Measurements from ENCODE around the gene ST14. TPM values are rescaled to one million over a fixed set of nuclear protein-coding genes. Genes with fewer than 3 reads are reported as not detected.

ST14 gene
- total RNA-seq, 2 donors from 2014 or later: 17.5 to 21.7 TPM

- H3K27ac Mint-ChIP-seq: no peak overlapping the region
- no peak overlapping the region for H3K4me3 Mint-ChIP-seq
- peaks cover 3% of the 10 kb centered on the region for H3K27me3 Mint-ChIP-seq (ENCODE audit: insufficient read depth)
- no peaks in the 10 kb centered on the region for H3K9me3 ChIP-seq (ENCODE audit: control insufficient read depth, low read length)
- DNase-seq: peak; percentile 31
- H3K9me3 Mint-ChIP-seq: no peaks in the 10 kb centered on the region
- H3K36me3 ChIP-seq (ENCODE audit: control insufficient read depth, insufficient read depth, low read length): no peaks in the 10 kb centered on the region
- no peak overlapping the region for H3K9ac ChIP-seq (ENCODE audit: extremely low read depth, low read length, poor library complexity, severe bottlenecking)
- 95 to 100% methylated on average over 3 to 6 of the region's 6 CpGs for WGBS, 2 experiments (ENCODE audit: insufficient coverage in 1 of 2, insufficient read length in 1 of 2)
- H3K27me3 ChIP-seq (ENCODE audit: control insufficient read depth, insufficient read depth, low read length, poor library complexity, severe bottlenecking): no peaks in the 10 kb centered on the region
- no peaks in the 10 kb centered on the region for H3K4me1 Mint-ChIP-seq
- no peak overlapping the region for H3K4me3 ChIP-seq (ENCODE audit: low read length)
- TF ChIP-seq CTCF (conservative IDR thresholded peaks at IDR 0.05): no peak
- H3K27ac ChIP-seq (ENCODE audit: low read depth, low read length): no peak overlapping the region
- no peaks in the 10 kb centered on the region for H3K4me1 ChIP-seq (ENCODE audit: control insufficient read depth, insufficient read depth, low read length)
- H3K36me3 Mint-ChIP-seq (ENCODE audit: low read depth): no peaks in the 10 kb centered on the region
Observed at GRCh38 chr11:130214861-130215530, 55.4 kb downstream of the ST14 start.

GRCh38 chr11:130215531-130216220 is 56.1 kb downstream of the ST14 start:
- no peak overlapping the region for H3K4me3 Mint-ChIP-seq
- no peak overlapping the region for H3K9ac ChIP-seq (ENCODE audit: extremely low read depth, low read length, poor library complexity, severe bottlenecking)
- no peak for TF ChIP-seq CTCF (conservative IDR thresholded peaks at IDR 0.05)
- H3K4me1 ChIP-seq (ENCODE audit: control insufficient read depth, insufficient read depth, low read length): no peaks in the 10 kb centered on the region
- no peaks in the 10 kb centered on the region for H3K27me3 ChIP-seq (ENCODE audit: control insufficient read depth, insufficient read depth, low read length, poor library complexity, severe bottlenecking)
- no peak overlapping the region for H3K4me3 ChIP-seq (ENCODE audit: low read length)
- H3K4me1 Mint-ChIP-seq: no peaks in the 10 kb centered on the region
- H3K9me3 ChIP-seq (ENCODE audit: control insufficient read depth, low read length): no peaks in the 10 kb centered on the region
- peaks cover 3% of the 10 kb centered on the region for H3K27me3 Mint-ChIP-seq (ENCODE audit: insufficient read depth)
- no peaks in the 10 kb centered on the region for H3K36me3 ChIP-seq (ENCODE audit: control insufficient read depth, insufficient read depth, low read length)
- no peaks in the 10 kb centered on the region for H3K9me3 Mint-ChIP-seq
- H3K27ac Mint-ChIP-seq: no peak overlapping the region
- no peak overlapping the region for H3K27ac ChIP-seq (ENCODE audit: low read depth, low read length)
- no peaks in the 10 kb centered on the region for H3K36me3 Mint-ChIP-seq (ENCODE audit: low read depth)
- 92 to 93% methylated on average over 9 to 13 of the region's 13 CpGs for WGBS, 2 experiments (ENCODE audit: insufficient coverage in 1 of 2, insufficient read length in 1 of 2)
- DNase-seq: peak; percentile 37

- H3K9me3 ChIP-seq (ENCODE audit: control insufficient read depth, low read length): no peaks in the 10 kb centered on the region
- H3K27ac ChIP-seq (ENCODE audit: low read depth, low read length): no peak overlapping the region
- DNase-seq: no peak
- Mint-ChIP-seq H3K4me1 (no peaks in the 10 kb centered on the region), H3K27ac (no peak overlapping the region), H3K9me3 (no peaks in the 10 kb centered on the region), H3K36me3 (ENCODE audit: low read depth) (no peaks in the 10 kb centered on the region), H3K4me3 (no peak overlapping the region), H3K27me3 (ENCODE audit: insufficient read depth) (peaks cover 3% of the 10 kb centered on the region)
- no peak overlapping the region for H3K4me3 ChIP-seq (ENCODE audit: low read length)
- WGBS, 2 experiments (ENCODE audit: insufficient coverage in 1 of 2, insufficient read length in 1 of 2): 92% methylated on average over 4 of the region's 4 CpGs; no CpG with 5 or more reads in 1 of the 2 experiments
- no peaks in the 10 kb centered on the region for H3K36me3 ChIP-seq (ENCODE audit: control insufficient read depth, insufficient read depth, low read length)
- no peaks in the 10 kb centered on the region for H3K4me1 ChIP-seq (ENCODE audit: control insufficient read depth, insufficient read depth, low read length)
- no peak overlapping the region for H3K9ac ChIP-seq (ENCODE audit: extremely low read depth, low read length, poor library complexity, severe bottlenecking)
- TF ChIP-seq CTCF (conservative IDR thresholded peaks at IDR 0.05): no peak
- H3K27me3 ChIP-seq (ENCODE audit: control insufficient read depth, insufficient read depth, low read length, poor library complexity, severe bottlenecking): no peaks in the 10 kb centered on the region
Observed at GRCh38 chr11:130216221-130216550, 56.6 kb downstream of the ST14 start.
